SW 1271 (cell line): ENCODE results near the gene KMT5B.

Source experiments
- DNase-seq, 2 experiments: peaks; one replicate each; lab custom pipeline; 2025; lab: John Stamatoyannopoulos, UW

Gene KMT5B

GRCh38 chr11:68146010-68146540 lies 67.0 kb downstream of the KMT5B start:
- no peak for DNase-seq

GRCh38 chr11:68145120-68145866 lies 67.8 kb downstream of the KMT5B start:
- no peak for DNase-seq

- no peak for DNase-seq
These were observed 69.8 kb downstream of the KMT5B start for GRCh38 chr11:68143310-68143689.

GRCh38 chr11:68142441-68143309 lies 70.4 kb downstream of the KMT5B start:
- DNase-seq: no peak

GRCh38 chr11:68142028-68142412 lies 71.1 kb downstream of the KMT5B start:
- no peak for DNase-seq

- no peak for DNase-seq
These were observed 71.7 kb downstream of the KMT5B start for GRCh38 chr11:68141246-68142027.

GRCh38 chr11:68140496-68141245 lies 72.4 kb downstream of the KMT5B start:
- DNase-seq: no peak

- no peak for DNase-seq
These were observed 74.9 kb downstream of the KMT5B start for GRCh38 chr11:68138237-68138636.

- no peak for DNase-seq
These were observed 75.3 kb downstream of the KMT5B start for GRCh38 chr11:68137833-68138232.

- DNase-seq: no peak
These were observed 76.2 kb downstream of the KMT5B start for GRCh38 chr11:68136866-68137265.

- no peak for DNase-seq
These were observed 77.9 kb downstream of the KMT5B start for GRCh38 chr11:68135161-68135560.

GRCh38 chr11:68133761-68134160 lies 79.3 kb downstream of the KMT5B start:
- DNase-seq: no peak

- DNase-seq: no peak
These were observed 83.0 kb downstream of the KMT5B start for GRCh38 chr11:68130121-68130520.

- DNase-seq: no peak
These were observed 84.3 kb downstream of the KMT5B start for GRCh38 chr11:68128682-68129327.

- no peak for DNase-seq
These were observed 85.1 kb downstream of the KMT5B start for GRCh38 chr11:68127714-68128681.

- no peak for DNase-seq
These were observed 87.9 kb downstream of the KMT5B start for GRCh38 chr11:68125164-68125563.

GRCh38 chr11:68122936-68123539 lies 90.1 kb downstream of the KMT5B start:
- no peak for DNase-seq

GRCh38 chr11:68121067-68121899 lies 91.8 kb downstream of the KMT5B start, which contains the start of gene CHKA:
CHKA (minus strand) TSS chr11:68121388; CDS start chr11:68121177, 211 bp downstream.
- peak; percentile 71 to 87 for DNase-seq
